Measurements from ENCODE around the gene ILF3. TPM values are rescaled to one million over a fixed set of nuclear protein-coding genes. Genes with fewer than 3 reads are reported as not detected.

Gene ILF3
- total RNA-seq, 1 donor from 2014 or later, result 509 TPM

- peak; percentile 90 for DNase-seq (ENCODE audit: low spot score)
- H3K27me3 Mint-ChIP-seq (ENCODE audit: low read depth), result no peaks in the 10 kb centered on the region
- H3K4me3 Mint-ChIP-seq (ENCODE audit: low read depth), result peak overlapping the region; percentile 82
- H3K9me3 Mint-ChIP-seq, result no peaks in the 10 kb centered on the region
- peaks cover 20% of the 10 kb centered on the region for H3K36me3 Mint-ChIP-seq (ENCODE audit: low read depth)
- no peak overlapping the region for H3K27ac Mint-ChIP-seq
- peaks cover 8% of the 10 kb centered on the region for H3K4me1 Mint-ChIP-seq (ENCODE audit: low read depth)
- intact Hi-C loops (cut with micrococcal nuclease), result loop anchor here (5.0 kb wide), 2 partner anchors 43 to 193 kb away; partner anchors contain the start of genes ILF3 and KEAP1
Measured at GRCh38 chr19:10695401-10696398, 41.6 kb downstream of the ILF3 start.

GRCh38 chr19:10699650-10700335, 45.6 kb downstream of the ILF3 start:
- Mint-ChIP-seq H3K9me3 (no peaks in the 10 kb centered on the region), H3K4me1 (ENCODE audit: low read depth) (peaks cover 14% of the 10 kb centered on the region), H3K27me3 (ENCODE audit: low read depth) (no peaks in the 10 kb centered on the region), H3K36me3 (ENCODE audit: low read depth) (peaks cover 9% of the 10 kb centered on the region), H3K4me3 (ENCODE audit: low read depth) (no peak overlapping the region), H3K27ac (no peak overlapping the region)
- intact Hi-C loops (cut with micrococcal nuclease), result loop anchor here (1.0 to 5.0 kb wide), 3 partner anchors 47 to 197 kb away; partner anchors contain the start of genes ILF3 and KEAP1
- peak; percentile 49 for DNase-seq (ENCODE audit: low spot score)

GRCh38 chr19:10701955-10702525, 47.9 kb downstream of the ILF3 start:
- peak overlapping the region; percentile 84 for H3K4me3 Mint-ChIP-seq (ENCODE audit: low read depth)
- H3K27me3 Mint-ChIP-seq (ENCODE audit: low read depth), result no peaks in the 10 kb centered on the region
- no peak for DNase-seq (ENCODE audit: low spot score)
- intact Hi-C loops (cut with micrococcal nuclease), result no loop called here
- peaks cover 13% of the 10 kb centered on the region for H3K36me3 Mint-ChIP-seq (ENCODE audit: low read depth)
- H3K27ac Mint-ChIP-seq, result peak overlapping the region; percentile 67
- no peaks in the 10 kb centered on the region for H3K9me3 Mint-ChIP-seq
- H3K4me1 Mint-ChIP-seq (ENCODE audit: low read depth), result peaks cover 6% of the 10 kb centered on the region

GRCh38 chr19:10706990-10707389, 52.8 kb downstream of the ILF3 start:
- Mint-ChIP-seq H3K36me3 (ENCODE audit: low read depth) (peaks cover 17% of the 10 kb centered on the region), H3K4me3 (ENCODE audit: low read depth) (no peak overlapping the region), H3K27ac (no peak overlapping the region), H3K27me3 (ENCODE audit: low read depth) (no peaks in the 10 kb centered on the region), H3K9me3 (no peaks in the 10 kb centered on the region), H3K4me1 (ENCODE audit: low read depth) (peaks cover 3% of the 10 kb centered on the region)
- DNase-seq (ENCODE audit: low spot score), result no peak
- intact Hi-C loops (cut with micrococcal nuclease), result no loop called here

- H3K36me3 Mint-ChIP-seq (ENCODE audit: low read depth), result peaks cover 17% of the 10 kb centered on the region
- DNase-seq (ENCODE audit: low spot score), result no peak
- intact Hi-C loops (cut with micrococcal nuclease), result no loop called here
- H3K9me3 Mint-ChIP-seq, result no peaks in the 10 kb centered on the region
- H3K27me3 Mint-ChIP-seq (ENCODE audit: low read depth), result no peaks in the 10 kb centered on the region
- H3K4me1 Mint-ChIP-seq (ENCODE audit: low read depth), result no peaks in the 10 kb centered on the region
- H3K4me3 Mint-ChIP-seq (ENCODE audit: low read depth), result no peak overlapping the region
- no peak overlapping the region for H3K27ac Mint-ChIP-seq
Measured at GRCh38 chr19:10707440-10707839, 53.3 kb downstream of the ILF3 start.

GRCh38 chr19:10708291-10708690, 54.1 kb downstream of the ILF3 start:
- Mint-ChIP-seq H3K9me3 (no peaks in the 10 kb centered on the region), H3K27me3 (ENCODE audit: low read depth) (no peaks in the 10 kb centered on the region), H3K4me1 (ENCODE audit: low read depth) (no peaks in the 10 kb centered on the region), H3K27ac (no peak overlapping the region), H3K36me3 (ENCODE audit: low read depth) (peaks cover 20% of the 10 kb centered on the region), H3K4me3 (ENCODE audit: low read depth) (no peak overlapping the region)
- DNase-seq (ENCODE audit: low spot score), result no peak
- intact Hi-C loops (cut with micrococcal nuclease), result no loop called here

GRCh38 chr19:10712045-10712444, 57.9 kb downstream of the ILF3 start:
- intact Hi-C loops (cut with micrococcal nuclease), result no loop called here
- H3K9me3 Mint-ChIP-seq, result no peaks in the 10 kb centered on the region
- peaks cover 5% of the 10 kb centered on the region for H3K4me1 Mint-ChIP-seq (ENCODE audit: low read depth)
- no peak overlapping the region for H3K4me3 Mint-ChIP-seq (ENCODE audit: low read depth)
- DNase-seq (ENCODE audit: low spot score), result no peak
- H3K36me3 Mint-ChIP-seq (ENCODE audit: low read depth), result peaks cover 22% of the 10 kb centered on the region
- no peaks in the 10 kb centered on the region for H3K27me3 Mint-ChIP-seq (ENCODE audit: low read depth)
- no peak overlapping the region for H3K27ac Mint-ChIP-seq

GRCh38 chr19:10712754-10713153, 58.6 kb downstream of the ILF3 start:
- DNase-seq (ENCODE audit: low spot score), result no peak
- peaks cover 8% of the 10 kb centered on the region for H3K4me1 Mint-ChIP-seq (ENCODE audit: low read depth)
- H3K4me3 Mint-ChIP-seq (ENCODE audit: low read depth), result no peak overlapping the region
- no peaks in the 10 kb centered on the region for H3K27me3 Mint-ChIP-seq (ENCODE audit: low read depth)
- no peaks in the 10 kb centered on the region for H3K9me3 Mint-ChIP-seq
- intact Hi-C loops (cut with micrococcal nuclease), result no loop called here
- H3K27ac Mint-ChIP-seq, result no peak overlapping the region
- peaks cover 22% of the 10 kb centered on the region for H3K36me3 Mint-ChIP-seq (ENCODE audit: low read depth)

GRCh38 chr19:10713317-10713716, 59.2 kb downstream of the ILF3 start:
- Mint-ChIP-seq H3K4me3 (ENCODE audit: low read depth) (no peak overlapping the region), H3K27me3 (ENCODE audit: low read depth) (no peaks in the 10 kb centered on the region), H3K4me1 (ENCODE audit: low read depth) (peaks cover 8% of the 10 kb centered on the region), H3K27ac (no peak overlapping the region), H3K9me3 (no peaks in the 10 kb centered on the region), H3K36me3 (ENCODE audit: low read depth) (peaks cover 22% of the 10 kb centered on the region)
- intact Hi-C loops (cut with micrococcal nuclease), result no loop called here
- DNase-seq (ENCODE audit: low spot score), result no peak

GRCh38 chr19:10717054-10717355, 62.9 kb downstream of the ILF3 start:
- H3K9me3 Mint-ChIP-seq, result no peaks in the 10 kb centered on the region
- H3K36me3 Mint-ChIP-seq (ENCODE audit: low read depth), result peaks cover 17% of the 10 kb centered on the region
- peaks cover 17% of the 10 kb centered on the region for H3K4me1 Mint-ChIP-seq (ENCODE audit: low read depth)
- H3K27me3 Mint-ChIP-seq (ENCODE audit: low read depth), result no peaks in the 10 kb centered on the region
- H3K4me3 Mint-ChIP-seq (ENCODE audit: low read depth), result peak overlapping the region; percentile 67
- peak overlapping the region; percentile 77 for H3K27ac Mint-ChIP-seq
- DNase-seq (ENCODE audit: low spot score), result no peak
- intact Hi-C loops (cut with micrococcal nuclease), result loop anchor here (1.0 to 5.0 kb wide), 6 partner anchors 42 to 147 kb away; partner anchors contain the start of gene TMED1

GRCh38 chr19:10717356-10718204, 63.4 kb downstream of the ILF3 start, which contains the start of gene DNM2:
DNM2 (plus strand) TSS chr19:10718079; CDS start chr19:10718243, 164 bp downstream.
- H3K4me3 Mint-ChIP-seq (ENCODE audit: low read depth), result peak within 1 kb of the TSS; percentile 95
- H3K27ac Mint-ChIP-seq, result peak within 1 kb of the TSS; percentile 80
- H3K36me3 Mint-ChIP-seq (ENCODE audit: low read depth), result peaks cover 12% of the 10 kb centered on the region
- intact Hi-C loops (cut with micrococcal nuclease), result loop anchor here (1.0 to 5.0 kb wide), 6 partner anchors 42 to 147 kb away; partner anchors contain the start of gene TMED1
- no peaks in the 10 kb centered on the region for H3K27me3 Mint-ChIP-seq (ENCODE audit: low read depth)
- peaks cover 17% of the 10 kb centered on the region for H3K4me1 Mint-ChIP-seq (ENCODE audit: low read depth)
- H3K9me3 Mint-ChIP-seq, result no peaks in the 10 kb centered on the region
- DNase-seq (ENCODE audit: low spot score), result peak; percentile 99

Measured in activated T-helper 2 cell treated with anti-CD3 and anti-CD28 coated beads, Interferon-gamma antibody, Interleukin-2, Interleukin-4, amounts not matched to agents 10 μg/mL and 5 μg/mL and 100 μg/mL, durations not matched to agents 14 hours and 24 hours and 36 hours (primary cell).